Osteocyte (in vitro differentiated cells): ENCODE data around the gene FLT3. TPM values are rescaled to one million over a fixed set of nuclear protein-coding genes. Genes with fewer than 3 reads are reported as not detected.
"Not testable (repeated sequence)": the region's sequence is repeated elsewhere in the genome, so short reads cannot be mapped to it uniquely, and the experiment has no call there.

Experiments used
- DNase-seq: peaks from one replicate; pipeline ENCODE4 v3.0.0; 2021; ENCODE audit warnings: mixed read lengths; ENCODE audit not compliant: unreplicated experiment; ENCODE audit errors: extremely low spot score
- H3K27ac Mint-ChIP-seq: one replicate; pipeline ENCODE4 v1.8.0; 2021; ENCODE audit warnings: mild to moderate bottlenecking, mixed read lengths; ENCODE audit not compliant: unreplicated experiment
- H3K27me3 Mint-ChIP-seq: one replicate; pipeline ENCODE4 v1.8.0; 2021; ENCODE audit warnings: mixed read lengths; ENCODE audit not compliant: unreplicated experiment
- H3K36me3 Mint-ChIP-seq: one replicate; pipeline ENCODE4 v1.8.0; 2021; ENCODE audit warnings: mixed read lengths; ENCODE audit not compliant: unreplicated experiment
- H3K4me1 Mint-ChIP-seq: one replicate; pipeline ENCODE4 v1.8.0; 2021; ENCODE audit warnings: mixed read lengths; ENCODE audit not compliant: unreplicated experiment
- H3K4me3 Mint-ChIP-seq: one replicate; pipeline ENCODE4 v1.8.0; 2021; ENCODE audit warnings: mild to moderate bottlenecking, moderate library complexity, mixed read lengths; ENCODE audit not compliant: unreplicated experiment
- H3K9me3 Mint-ChIP-seq: one replicate; pipeline ENCODE4 v1.8.0; 2021; ENCODE audit warnings: mixed read lengths; ENCODE audit not compliant: unreplicated experiment
- CTCF ChIP-seq: fragments of 200-600 bp; sonication (generic); IDR thresholded peaks from 2 replicates; pipeline ENCODE4 v1.5.0; 2021; ENCODE audit warnings: antibody characterized with exemption, mild to moderate bottlenecking, moderate library complexity
- long read RNA-seq: library from polyadenylated mRNA; unstranded; transcript quantifications from one replicate; pipeline ENCODE4 v2.0.0, GENCODE V29; 2021
- total RNA-seq: library from RNA; stranded (reverse); gene quantifications from 2 replicates; pipeline ENCODE4 v1.2.1, GENCODE V29; 2021

The FLT3 gene
- not detected in 2 replicates for total RNA-seq
- long read RNA-seq = 0 reads

GRCh38 chr13:28100150-28101121 is at the start of gene FLT3:
FLT3 (minus strand) TSS chr13:28100576; CDS start chr13:28100510, 66 bp downstream.
- TF ChIP-seq CTCF = no peak
- Mint-ChIP-seq H3K36me3 (peaks cover 3% of the 10 kb centered on the region), H3K4me1 (peaks cover 12% of the 10 kb centered on the region), H3K27ac (no peak within 1 kb of the TSS), H3K27me3 (peaks cover 77% of the 10 kb centered on the region), H3K4me3 (peak within 1 kb of the TSS; percentile 70), H3K9me3 (peaks cover 5% of the 10 kb centered on the region)
- DNase-seq = peak; percentile 85

DNA sequence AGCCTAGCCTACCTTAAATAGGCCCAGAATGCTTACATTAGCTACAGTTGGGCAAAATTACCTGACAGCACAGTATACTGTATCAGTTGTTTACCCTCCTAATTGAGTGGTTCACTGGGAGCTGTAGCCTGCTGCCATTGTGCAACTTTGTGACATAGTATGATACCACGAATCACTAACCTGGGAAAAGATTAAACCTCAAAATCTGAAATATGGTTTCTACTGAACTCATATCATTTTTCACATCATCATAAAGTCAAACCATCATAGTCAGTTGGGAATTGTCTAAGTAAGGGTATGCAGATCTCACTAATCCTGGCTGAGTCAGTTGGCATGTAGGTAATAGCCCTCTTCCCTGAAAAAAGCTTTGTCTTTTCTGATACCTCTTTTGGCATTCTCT is 47.1 kb upstream of the FLT3 start:
- no peak for DNase-seq
- H3K27me3 Mint-ChIP-seq = no peaks in the 10 kb centered on the region
- no peak for TF ChIP-seq CTCF
- no peak overlapping the region for H3K27ac Mint-ChIP-seq
- no peaks in the 10 kb centered on the region for H3K9me3 Mint-ChIP-seq
- H3K4me3 Mint-ChIP-seq = no peak overlapping the region
- H3K36me3 Mint-ChIP-seq = peaks cover 2% of the 10 kb centered on the region
- H3K4me1 Mint-ChIP-seq = peaks cover 4% of the 10 kb centered on the region

- peaks cover 2% of the 10 kb centered on the region for H3K36me3 Mint-ChIP-seq
- peaks cover 24% of the 10 kb centered on the region for H3K4me1 Mint-ChIP-seq
- no peaks in the 10 kb centered on the region for H3K9me3 Mint-ChIP-seq
- H3K27ac Mint-ChIP-seq = no peak overlapping the region
- DNase-seq = no peak
- no peak for TF ChIP-seq CTCF
- no peaks in the 10 kb centered on the region for H3K27me3 Mint-ChIP-seq
- no peak overlapping the region for H3K4me3 Mint-ChIP-seq
These were observed 44.7 kb upstream of the FLT3 start for GRCh38 chr13:28145049-28145448.

DNA sequence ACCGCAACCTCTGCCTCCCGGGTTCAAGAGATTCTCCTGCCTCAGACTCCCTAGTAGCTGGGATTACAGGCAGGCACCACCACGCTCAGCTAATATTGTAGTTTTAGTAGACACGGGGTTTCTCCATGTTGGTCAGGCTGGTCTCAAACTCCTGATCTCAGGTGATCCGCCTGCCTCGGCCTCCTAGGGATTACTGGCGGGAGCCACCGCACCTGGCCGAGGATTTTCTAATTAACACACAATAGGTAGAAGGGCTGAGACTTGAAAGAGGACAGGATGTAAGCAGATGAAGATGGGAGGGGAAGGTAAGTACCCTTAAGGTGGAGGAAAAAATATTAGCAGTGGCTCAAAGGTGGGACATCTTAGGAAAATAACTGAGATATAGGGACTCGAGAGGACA is 41.2 kb upstream of the FLT3 start:
- not testable (repeated sequence) for H3K4me3 Mint-ChIP-seq, H3K36me3 Mint-ChIP-seq, H3K27me3 Mint-ChIP-seq, H3K9me3 Mint-ChIP-seq, DNase-seq
- Mint-ChIP-seq H3K4me1 (peaks cover 39% of the 10 kb centered on the region), H3K27ac (peak overlapping the region; percentile 50)

DNA sequence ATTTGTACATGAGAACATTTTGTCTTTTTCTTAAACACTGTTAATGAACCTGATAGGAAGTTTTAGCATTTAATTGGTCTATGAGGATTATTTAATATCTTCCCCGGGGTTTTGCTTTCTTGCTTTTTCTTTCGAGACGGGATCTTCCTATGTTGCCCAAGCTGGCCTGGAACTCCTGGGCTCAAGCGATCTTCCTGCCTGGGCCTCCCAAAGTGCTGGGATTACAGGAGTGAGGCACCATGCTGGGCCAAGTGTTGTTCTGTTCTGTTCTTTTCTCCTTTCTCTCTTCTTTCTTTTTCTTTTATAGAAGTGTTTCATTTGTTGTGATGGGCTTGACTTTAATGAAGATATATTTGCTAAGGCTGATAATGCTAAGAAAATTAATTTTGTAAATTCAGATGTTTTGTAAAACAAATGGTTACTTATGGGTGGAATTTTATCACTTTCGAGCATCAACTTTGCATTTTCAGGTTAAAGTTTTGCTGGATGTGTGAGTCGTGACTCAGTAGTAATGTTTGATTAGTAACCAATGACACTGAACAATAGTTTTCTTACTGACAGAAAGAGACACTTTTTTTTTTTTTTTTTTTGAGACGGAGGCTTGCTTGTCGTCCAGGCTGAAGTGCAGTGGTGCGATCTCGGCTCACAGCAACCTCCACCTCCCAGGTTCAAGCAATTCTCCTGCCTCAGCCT is 40.2 kb upstream of the FLT3 start:
- Mint-ChIP-seq H3K4me1 (peaks cover 40% of the 10 kb centered on the region), H3K9me3 (no peaks in the 10 kb centered on the region), H3K4me3 (peak overlapping the region; percentile 84), H3K36me3 (no peaks in the 10 kb centered on the region), H3K27ac (peak overlapping the region; percentile 79), H3K27me3 (no peaks in the 10 kb centered on the region)
- DNase-seq = no peak
- TF ChIP-seq CTCF = no peak
